HT1080 (cell line): ENCODE measurements around the gene ZSWIM8. TPM values are rescaled to one million over a fixed set of nuclear protein-coding genes. Genes with fewer than 3 reads are reported as not detected.
"Not testable (repeated sequence)": the region's sequence is repeated elsewhere in the genome, so short reads cannot be mapped to it uniquely, and the experiment has no call there.

Experiments used
- DNase-seq: peaks from one replicate; pipeline ENCODE4 v3.0.0-alpha.2; 2015; ENCODE audit warnings: low read depth
- total RNA-seq: library from RNA; depleted of rRNA; stranded (reverse); fragments of >200 nt; shearing (Covaris generic); gene quantifications from 2 replicates; pipeline ENCODE4 v1.2.3, GENCODE V29; 2014

ZSWIM8 gene
- total RNA-seq, 1 experiment from 2014 or later: 51.9 TPM

DNA sequence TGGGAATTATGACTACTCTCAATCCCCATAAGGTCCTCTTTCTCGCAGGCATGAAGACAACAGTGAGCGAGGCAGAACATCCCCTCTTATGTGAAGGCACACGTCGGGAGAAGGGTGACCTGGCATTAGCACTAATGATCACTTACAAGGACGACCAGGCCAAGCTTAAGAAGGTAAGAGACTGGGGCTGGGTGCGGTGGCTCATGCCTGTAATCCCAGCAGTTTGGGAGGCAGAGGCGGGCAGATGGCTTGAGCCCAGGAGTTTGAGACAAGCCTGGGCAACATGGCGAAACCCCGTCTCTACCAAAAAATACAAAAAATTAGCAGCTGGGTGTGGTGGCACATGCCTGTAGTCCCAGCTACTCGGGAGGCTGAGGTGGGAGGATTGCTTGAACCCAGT lies 10.1 kb downstream of the ZSWIM8 start:
- DNase-seq: not testable (repeated sequence)

DNA sequence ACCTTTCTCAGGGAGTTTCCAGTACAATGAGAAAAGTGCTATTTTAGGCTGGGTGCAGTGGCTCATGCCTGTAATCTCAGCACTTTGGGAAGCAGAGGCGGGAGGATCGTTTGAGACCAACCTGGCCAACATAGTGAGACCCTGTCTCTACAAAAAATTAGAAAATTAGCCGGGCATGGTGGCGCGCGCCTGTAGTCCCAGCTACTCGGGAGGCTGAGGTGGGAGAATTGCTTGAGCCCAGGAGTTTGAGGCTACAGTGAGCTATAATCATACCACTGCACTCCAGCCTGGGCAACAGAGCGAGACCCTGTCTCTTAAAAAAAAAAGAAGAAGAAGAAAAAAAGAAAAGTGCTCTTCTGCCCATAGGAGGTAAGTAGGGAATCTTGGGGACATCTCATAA lies 10.6 kb downstream of the ZSWIM8 start:
- DNase-seq: not testable (repeated sequence)

DNA sequence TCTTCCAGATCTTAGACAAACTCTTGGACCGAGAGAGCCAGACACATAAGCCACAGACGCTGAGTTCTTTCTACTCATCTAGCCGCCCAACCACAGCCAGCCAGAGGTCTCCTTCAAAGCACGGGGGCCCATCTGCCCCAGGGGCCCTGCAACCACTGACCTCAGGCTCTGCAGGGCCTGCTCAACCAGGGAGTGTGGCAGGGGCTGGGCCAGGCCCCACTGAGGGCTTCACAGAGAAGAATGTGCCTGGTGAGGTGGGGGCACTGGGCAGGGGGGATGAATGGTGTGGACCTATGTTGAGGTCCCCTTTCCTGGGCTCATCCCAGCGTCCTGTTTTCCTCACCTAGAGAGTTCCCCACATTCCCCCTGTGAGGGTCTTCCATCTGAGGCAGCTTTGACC lies 11.4 kb downstream of the ZSWIM8 start:
- DNase-seq: no peak

DNA sequence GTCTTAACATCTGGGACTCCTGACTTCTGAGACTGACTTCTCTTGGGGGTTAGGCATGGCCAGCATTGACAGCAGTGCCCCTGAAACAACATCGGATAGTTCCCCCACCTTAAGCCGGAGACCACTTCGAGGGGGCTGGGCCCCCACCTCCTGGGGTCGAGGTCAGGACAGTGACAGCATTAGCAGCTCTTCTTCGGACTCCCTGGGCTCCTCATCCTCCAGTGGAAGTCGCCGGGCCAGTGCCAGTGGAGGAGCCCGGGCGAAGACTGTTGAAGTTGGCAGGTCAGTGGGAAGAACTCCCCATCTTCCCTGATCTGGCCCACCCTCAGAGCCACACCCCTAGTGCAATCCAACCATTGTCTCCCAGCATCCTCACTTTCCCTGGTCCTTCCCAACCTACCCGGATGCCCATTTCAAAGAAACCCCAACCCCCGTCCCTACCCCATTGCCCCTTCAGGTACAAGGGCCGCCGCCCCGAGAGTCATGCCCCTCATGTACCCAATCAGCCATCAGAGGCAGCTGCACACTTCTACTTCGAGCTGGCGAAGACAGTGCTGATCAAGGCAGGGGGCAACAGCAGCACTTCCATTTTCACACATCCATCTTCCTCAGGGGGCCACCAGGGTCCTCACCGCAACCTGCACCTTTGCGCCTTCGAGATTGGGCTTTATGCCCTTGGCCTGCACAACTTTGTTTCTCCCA lies 12.1 kb downstream of the ZSWIM8 start:
- DNase-seq: no peak

DNA sequence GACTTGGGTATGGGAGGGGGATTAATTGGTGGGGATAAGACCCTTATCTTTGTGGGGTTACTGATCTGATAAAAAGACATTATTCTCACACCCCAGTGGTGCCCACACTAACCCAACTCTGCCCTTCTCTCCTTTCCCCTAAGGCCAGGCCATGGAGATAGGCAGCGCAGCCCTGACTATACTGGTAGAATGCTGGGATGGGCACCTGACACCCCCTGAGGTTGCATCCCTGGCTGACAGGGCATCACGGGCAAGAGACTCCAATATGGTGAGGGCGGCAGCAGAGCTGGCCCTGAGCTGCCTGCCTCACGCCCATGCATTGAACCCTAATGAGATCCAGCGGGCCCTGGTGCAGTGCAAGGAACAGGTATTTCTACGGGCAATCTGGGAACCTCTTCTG lies 12.7 kb downstream of the ZSWIM8 start:
- no peak for DNase-seq

- DNase-seq: no peak
These were observed 13.6 kb downstream of the ZSWIM8 start for GRCh38 chr10:73798927-73799560.

DNA sequence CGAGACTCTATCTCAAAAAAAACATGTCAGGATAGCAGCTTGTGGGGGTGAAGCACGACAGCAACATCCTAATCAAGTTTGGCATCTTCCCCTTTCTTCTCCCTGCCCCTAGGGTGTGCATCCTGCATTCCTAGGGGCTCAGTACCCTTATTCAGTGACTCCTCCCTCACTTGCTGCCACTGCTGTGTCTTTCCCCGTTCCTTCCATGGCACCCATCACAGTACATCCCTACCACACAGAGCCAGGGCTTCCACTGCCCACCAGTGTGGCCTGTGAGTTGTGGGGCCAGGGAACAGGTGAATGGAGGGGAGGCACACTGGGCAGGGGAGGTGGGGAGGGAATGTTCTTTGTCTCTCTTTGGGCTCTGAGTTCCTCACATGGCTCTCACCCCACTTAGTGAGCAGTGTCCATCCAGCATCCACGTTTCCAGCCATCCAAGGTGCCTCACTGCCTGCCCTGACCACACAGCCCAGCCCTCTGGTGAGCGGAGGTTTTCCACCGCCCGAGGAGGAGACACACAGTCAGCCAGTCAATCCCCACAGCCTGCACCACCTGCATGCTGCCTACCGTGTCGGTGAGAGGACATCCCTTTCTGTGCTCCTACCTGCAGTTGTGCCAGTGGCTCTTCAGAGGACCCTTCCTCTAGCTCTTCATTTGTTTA lies 14.6 kb downstream of the ZSWIM8 start:
- no peak for DNase-seq

- DNase-seq: no peak
These were observed 15.3 kb downstream of the ZSWIM8 start for GRCh38 chr10:73800560-73801252.

- no peak for DNase-seq
These were observed 15.8 kb downstream of the ZSWIM8 start for GRCh38 chr10:73801253-73801590.

DNA sequence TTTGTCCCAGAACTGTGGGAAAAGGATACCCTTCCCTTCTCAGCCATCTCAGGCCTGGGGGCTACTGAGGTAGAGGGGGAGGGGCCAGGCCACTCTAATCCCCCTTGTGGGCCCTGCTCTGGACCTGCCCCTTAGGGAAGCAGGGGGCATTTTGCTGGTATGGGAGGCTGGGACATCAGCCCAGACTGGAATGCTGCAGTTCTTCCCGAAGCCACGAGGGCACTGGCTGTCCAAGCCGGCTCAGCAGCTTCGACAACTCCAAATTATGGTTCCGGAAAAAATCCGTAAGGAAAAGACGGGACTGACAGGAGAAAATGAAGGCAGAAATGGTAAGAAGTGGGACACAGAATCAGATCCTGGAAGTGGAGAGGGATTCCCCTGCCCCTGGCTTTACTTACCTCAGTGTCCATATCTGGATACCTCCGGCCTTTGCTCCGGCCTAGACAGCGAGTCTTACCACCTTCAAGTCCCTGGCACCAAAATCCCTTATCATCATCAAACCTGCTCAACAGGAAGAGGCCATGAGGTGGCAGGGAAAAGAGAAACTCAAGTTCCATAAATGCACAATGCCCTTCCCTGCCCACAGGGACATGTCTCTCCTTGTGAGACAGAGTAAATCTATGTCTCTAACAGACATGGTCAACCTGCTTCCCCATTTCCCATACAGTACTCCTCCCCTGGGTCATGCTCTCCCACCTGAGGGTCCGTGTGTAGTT lies 17.0 kb downstream of the ZSWIM8 start:
- DNase-seq: no peak

DNA sequence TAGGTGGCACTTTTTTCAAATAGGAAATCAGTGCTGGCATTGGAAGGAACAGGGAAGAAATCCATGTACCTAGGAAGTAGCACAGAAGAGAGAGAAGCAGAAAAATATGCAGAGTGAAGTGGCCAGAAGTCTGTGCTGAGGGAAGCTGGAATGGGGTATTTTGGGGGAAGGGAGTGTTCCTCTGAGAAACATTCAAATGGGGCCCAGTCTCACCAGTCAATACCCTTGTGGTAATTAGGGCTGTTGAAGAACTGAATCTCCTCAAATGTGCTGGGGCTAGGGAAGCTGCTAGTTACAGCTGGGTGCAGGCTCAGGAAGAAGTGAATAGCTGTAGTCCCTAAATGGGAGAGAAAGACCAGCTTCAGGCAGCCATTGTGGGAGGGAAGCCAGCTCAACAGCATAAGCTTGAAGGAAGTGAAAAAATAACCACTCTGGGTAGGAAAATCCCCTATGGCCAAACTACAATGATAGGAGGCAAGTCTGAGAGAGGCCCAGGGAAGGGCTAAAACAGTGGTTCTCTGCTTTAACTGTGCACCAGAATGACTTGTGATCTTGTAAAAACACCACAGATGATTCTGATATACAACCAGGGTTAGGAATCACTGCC lies 18.4 kb downstream of the ZSWIM8 start:
- no peak for DNase-seq

GRCh38 chr10:73806176-73806950 lies 21.0 kb downstream of the ZSWIM8 start:
- no peak for DNase-seq

- no peak for DNase-seq
These were observed 22.1 kb downstream of the ZSWIM8 start for GRCh38 chr10:73807471-73807870.

DNA sequence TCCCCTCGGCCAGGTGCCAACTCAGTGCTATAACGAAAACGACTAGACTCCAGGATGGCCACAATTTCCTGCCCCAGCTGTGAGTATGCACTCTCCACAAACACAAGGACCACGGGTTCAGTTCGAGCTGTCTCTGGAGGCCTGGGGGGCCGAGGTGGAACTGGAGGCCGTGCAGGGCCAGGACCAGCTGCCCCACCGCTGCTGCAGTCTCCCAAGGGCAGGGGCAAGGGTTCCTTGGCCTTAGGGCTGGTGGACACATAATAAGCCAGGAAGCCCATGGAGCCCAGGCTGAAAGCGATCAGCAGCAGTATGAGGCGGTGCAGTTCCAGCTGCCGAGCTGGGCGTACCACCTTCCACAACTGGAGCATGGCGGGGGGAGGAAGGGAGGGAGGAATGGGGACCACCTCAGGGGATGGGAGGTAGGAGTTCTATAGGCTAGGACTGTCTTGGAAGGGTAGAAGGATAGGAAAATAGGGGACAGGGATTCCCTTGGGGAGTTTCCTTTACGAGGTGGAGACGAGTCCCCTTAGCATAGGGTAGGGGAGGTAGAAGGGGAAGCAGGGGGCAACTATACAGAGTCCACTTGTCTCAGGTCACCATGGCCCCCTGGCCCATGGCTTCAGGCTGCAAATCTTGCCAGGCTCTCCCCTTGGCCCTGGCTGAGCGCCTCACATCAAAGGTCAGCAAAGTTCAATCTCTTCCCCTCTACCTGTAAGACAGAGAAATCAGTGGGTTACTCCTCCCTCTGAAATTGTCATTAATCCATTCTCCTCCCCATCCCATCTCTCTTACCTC lies 22.8 kb downstream of the ZSWIM8 start:
- no peak for DNase-seq

GRCh38 chr10:73809061-73809818 lies 23.8 kb downstream of the ZSWIM8 start:
- no peak for DNase-seq

DNA sequence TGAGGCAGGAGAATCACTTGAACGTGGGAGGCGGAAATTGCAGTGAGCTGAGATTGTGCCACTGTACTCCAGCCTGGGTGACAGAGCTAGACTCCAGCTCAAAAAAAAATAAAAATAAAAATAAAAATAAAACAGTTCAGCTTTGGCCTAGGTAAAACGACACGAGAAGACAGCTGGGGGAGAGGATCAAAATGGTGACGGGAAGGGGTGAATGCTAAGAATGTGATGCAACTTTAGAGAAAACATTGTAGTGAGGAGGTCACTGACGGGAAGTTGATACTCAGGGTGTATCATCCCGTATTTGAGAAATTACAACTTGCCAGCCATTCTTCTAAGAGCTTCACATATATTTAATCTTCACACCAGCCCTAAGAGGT lies 24.9 kb downstream of the ZSWIM8 start:
- no peak for DNase-seq

DNA sequence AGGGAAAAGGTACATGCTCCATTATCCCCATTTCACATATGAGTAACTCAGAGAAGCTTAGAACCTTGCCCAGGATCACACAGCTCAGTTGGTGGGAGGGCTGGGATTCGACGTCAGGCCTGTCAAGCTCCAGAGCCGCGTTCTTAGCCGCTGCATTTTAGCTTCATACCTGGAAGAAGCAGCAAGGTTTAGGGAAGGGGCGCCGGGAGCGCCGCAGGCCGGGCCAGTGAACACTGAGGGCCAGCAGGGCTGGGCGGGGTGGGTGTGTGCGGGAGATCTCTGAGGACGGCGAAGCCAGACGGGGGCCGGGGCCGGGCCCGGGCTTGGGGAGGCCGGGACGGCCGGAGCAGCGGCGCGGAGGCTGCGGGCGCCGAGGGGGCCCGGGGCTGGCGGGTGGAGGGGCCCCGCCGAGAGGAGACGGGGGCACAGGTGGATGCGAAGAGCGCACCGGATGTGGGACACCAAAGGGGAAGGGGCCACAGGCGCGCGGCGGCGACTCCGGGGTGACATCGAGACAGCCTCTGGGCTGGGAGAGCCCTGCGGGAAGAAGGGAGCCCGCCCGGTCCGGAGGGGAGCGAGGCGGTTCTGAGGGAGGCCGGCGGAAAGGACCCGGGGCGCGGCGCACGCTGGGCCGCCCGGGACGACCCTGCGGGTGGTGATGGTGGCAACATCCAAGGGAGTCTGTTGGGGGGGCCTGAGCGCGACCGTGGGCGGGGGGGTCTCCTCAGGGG lies 25.5 kb downstream of the ZSWIM8 start:
- no peak for DNase-seq

GRCh38 chr10:73812657-73813056 lies 27.3 kb downstream of the ZSWIM8 start:
- DNase-seq: no peak
